Measurements from ENCODE around the gene KIFC3. TPM values are rescaled to one million over a fixed set of nuclear protein-coding genes. Genes with fewer than 3 reads are reported as not detected.

KIFC3 gene
- total and polyA plus RNA-seq, 2 of the 8 experiments (the other 6 are each of a cell fraction or from before 2014, with no cell fraction given): 2.1 to 7.1 TPM

GRCh38 chr16:57788951-57789350, 13.3 kb downstream of the KIFC3 start:
- TF ChIP-seq SP4 (IDR thresholded peaks at IDR 0.05; ENCODE audit: low read length): no peak
- TF ChIP-seq GTF2F1 (IDR thresholded peaks at IDR 0.05; ENCODE audit: borderline replicate concordance, low read depth, low read length): no peak
- no peak for TF ChIP-seq MAX (IDR thresholded peaks at IDR 0.05)
- TF ChIP-seq E2F6 (IDR thresholded peaks at IDR 0.05): no peak
- TF ChIP-seq ASH2L (IDR thresholded peaks at IDR 0.05; ENCODE audit: low read length): no peak
- no peak for TF ChIP-seq TAF7 (optimal IDR thresholded peaks at IDR 0.05; ENCODE audit: borderline replicate concordance, low read depth, low read length)
- no peak for TF ChIP-seq USF2 (IDR thresholded peaks at IDR 0.05; ENCODE audit: low read length)
- TF ChIP-seq BCL11A (IDR thresholded peaks at IDR 0.05; ENCODE audit: low read depth in 2 of 2, low read length in 2 of 2): no peak
- no peak for TF ChIP-seq POU5F1 (IDR thresholded peaks at IDR 0.05; ENCODE audit: low read depth, low read length)
- TF ChIP-seq TBP (IDR thresholded peaks at IDR 0.05; ENCODE audit: low read depth, low read length): no peak
- no peak for TF ChIP-seq SIN3A (conservative IDR thresholded peaks at IDR 0.05 in 1 of 2, IDR thresholded peaks at IDR 0.05 in 1 of 2; ENCODE audit: low read depth in 1 of 2, low read length in 2 of 2)
- TF ChIP-seq RXRA (IDR thresholded peaks at IDR 0.05; ENCODE audit: insufficient read depth, low read depth, low read length): no peak
- Histone ChIP-seq H2BK5ac (ENCODE audit: low read depth, low read length) (no peak overlapping the region; the same call in 1 of the 2 replicates), H3K79me1 (ENCODE audit: low read depth, low read length) (no peaks in the 10 kb centered on the region), H3K23me2 (ENCODE audit: low read depth, low read length) (no peaks in the 10 kb centered on the region), H4K8ac (ENCODE audit: extremely low read depth, insufficient read depth, low read length) (no peak overlapping the region; the same call in 1 of the 2 replicates), H3K79me2 (ENCODE audit: control insufficient read depth in 1 of 2, insufficient read depth in 2 of 2, low read length in 2 of 2) (no peaks in the 10 kb centered on the region), H3K36me3 (ENCODE audit: control insufficient read depth in 2 of 4, insufficient read depth in 4 of 4, low read length in 3 of 4) (no peaks in the 10 kb centered on the region), H3K23ac (ENCODE audit: insufficient read length) (no peak overlapping the region), H4K91ac (replicated peaks; ENCODE audit: insufficient read length, low read length) (no peak overlapping the region), H3K14ac (ENCODE audit: insufficient read length) (no peak overlapping the region), H3K4me3 (ENCODE audit: extremely low read depth in 1 of 4, insufficient read depth in 2 of 4, low read depth in 3 of 4, low read length in 4 of 4) (no peak overlapping the region), H3K27me3 (replicated peaks in 1 of 4; ENCODE audit: control insufficient read depth in 3 of 4, extremely low read depth in 1 of 4, insufficient read depth in 3 of 4, low read length in 3 of 4) (no peaks in the 10 kb centered on the region), H3K4me2 (ENCODE audit: insufficient read depth in 1 of 2, low read depth in 2 of 2, low read length in 2 of 2) (no peak overlapping the region), H3K9me3 (ENCODE audit: insufficient read depth in 2 of 2, low read depth in 1 of 2, low read length in 1 of 2) (no peaks in the 10 kb centered on the region), H2BK15ac (ENCODE audit: low read length) (no peak overlapping the region), H3K18ac (ENCODE audit: extremely low read depth, low read length) (no peak overlapping the region), H3K9ac (replicated peaks in 1 of 4; ENCODE audit: extremely low read depth in 1 of 4, low read depth in 3 of 4, low read length in 3 of 4) (no peak overlapping the region), H2AK5ac (ENCODE audit: low read depth, low read length) (peak overlapping the region; percentile 39; the same call in 1 of the 2 replicates), H4K20me1 (replicated peaks in 1 of 2; ENCODE audit: control insufficient read depth in 1 of 2, insufficient read depth in 2 of 2, low read length in 2 of 2) (no peaks in the 10 kb centered on the region), H2BK12ac (ENCODE audit: low read depth, low read length) (peak overlapping the region; percentile 75; the same call in 1 of the 2 replicates), H2AFZ (ENCODE audit: low read length) (no peak overlapping the region), H2BK20ac (ENCODE audit: low read length) (no peak overlapping the region), H2BK120ac (replicated peaks; ENCODE audit: low read depth, low read length) (no peak overlapping the region), H3K56ac (replicated peaks; ENCODE audit: insufficient read length, low read depth, low read length) (no peak overlapping the region), H3K4me1 (replicated peaks in 1 of 4; ENCODE audit: control insufficient read depth in 3 of 4, insufficient read depth in 4 of 4, low read length in 3 of 4) (peaks cover 0 to 4% (median 0%) of the 10 kb centered on the region in 4 experiments; a peak in 1 of 7 replicates), H3K4ac (replicated peaks; ENCODE audit: insufficient read length, low read depth, low read length) (no peak overlapping the region), H4K5ac (ENCODE audit: insufficient read length, low read depth, low read length) (no peak overlapping the region), H3K27ac (ENCODE audit: low read depth, low read length) (no peak overlapping the region)
- DNase-seq (ENCODE audit: low read depth in 1 of 2, low spot score in 2 of 2): no peak
- POLR2A ChIA-PET (ENCODE audit: partially characterized antibody): no interaction called here
- WGBS, 2 experiments (ENCODE audit: extremely low coverage in 1 of 2, insufficient coverage in 1 of 2, insufficient read length in 1 of 2, insufficient replicate concordance in 2 of 2, low coverage in 1 of 2, low lambda C conversion rate in 2 of 2, missing lambda C conversion rate in 1 of 2): 98% methylated on average over 9 of the region's 12 CpGs; no CpG with 5 or more reads in 1 of the 2 experiments
- FAIRE-seq: no peak
- CTCF ChIA-PET (ENCODE audit: partially characterized antibody): interaction anchor here (2.9 to 22.4 kb wide), 2 partner anchors 9 to 13 kb away, joined by 25 to 279 read pairs; partner anchors contain the start of gene KIFC3
